Measurements from ENCODE around the gene CACNG5. TPM values are rescaled to one million over a fixed set of nuclear protein-coding genes. Genes with fewer than 3 reads are reported as not detected.

CACNG5 gene
- total RNA-seq, 1 donor from 2014 or later: not detected

DNA sequence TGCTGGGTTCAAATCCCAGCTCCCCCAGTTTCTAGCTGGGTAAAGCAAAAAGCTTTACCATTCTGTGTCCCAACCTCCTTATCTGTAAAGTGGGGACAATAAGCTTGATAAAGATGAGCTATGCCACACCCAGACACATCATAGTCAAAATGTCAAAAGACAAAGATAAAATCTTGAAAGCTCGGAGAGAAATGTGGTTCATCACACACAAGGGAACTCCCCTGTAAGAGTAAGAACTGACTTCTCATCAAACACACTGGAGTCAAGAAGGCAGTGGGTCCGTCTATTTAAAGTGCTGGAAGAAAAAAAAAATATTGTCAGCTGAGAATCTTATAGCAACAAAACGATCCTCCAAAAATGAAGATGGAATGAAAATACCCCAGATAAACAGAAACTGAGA, 25.3 kb downstream of the CACNG5 start:
- Mint-ChIP-seq H3K36me3 (ENCODE audit: low read depth, unreplicated experiment) (no peaks in the 10 kb centered on the region), H3K27ac (ENCODE audit: unreplicated experiment) (no peak overlapping the region), H3K27me3 (ENCODE audit: unreplicated experiment) (peaks cover 2% of the 10 kb centered on the region), H3K4me3 (ENCODE audit: unreplicated experiment) (no peak overlapping the region), H3K4me1 (ENCODE audit: unreplicated experiment) (no peaks in the 10 kb centered on the region), H3K9me3 (ENCODE audit: unreplicated experiment) (no peaks in the 10 kb centered on the region)
- DNase-seq (ENCODE audit: low spot score): no peak
- TF ChIP-seq, protein P1, sequence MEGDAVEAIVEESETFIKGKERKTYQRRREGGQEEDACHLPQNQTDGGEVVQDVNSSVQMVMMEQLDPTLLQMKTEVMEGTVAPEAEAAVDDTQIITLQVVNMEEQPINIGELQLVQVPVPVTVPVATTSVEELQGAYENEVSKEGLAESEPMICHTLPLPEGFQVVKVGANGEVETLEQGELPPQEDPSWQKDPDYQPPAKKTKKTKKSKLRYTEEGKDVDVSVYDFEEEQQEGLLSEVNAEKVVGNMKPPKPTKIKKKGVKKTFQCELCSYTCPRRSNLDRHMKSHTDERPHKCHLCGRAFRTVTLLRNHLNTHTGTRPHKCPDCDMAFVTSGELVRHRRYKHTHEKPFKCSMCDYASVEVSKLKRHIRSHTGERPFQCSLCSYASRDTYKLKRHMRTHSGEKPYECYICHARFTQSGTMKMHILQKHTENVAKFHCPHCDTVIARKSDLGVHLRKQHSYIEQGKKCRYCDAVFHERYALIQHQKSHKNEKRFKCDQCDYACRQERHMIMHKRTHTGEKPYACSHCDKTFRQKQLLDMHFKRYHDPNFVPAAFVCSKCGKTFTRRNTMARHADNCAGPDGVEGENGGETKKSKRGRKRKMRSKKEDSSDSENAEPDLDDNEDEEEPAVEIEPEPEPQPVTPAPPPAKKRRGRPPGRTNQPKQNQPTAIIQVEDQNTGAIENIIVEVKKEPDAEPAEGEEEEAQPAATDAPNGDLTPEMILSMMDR (IDR thresholded peaks at IDR 0.05; ENCODE audit: unreplicated experiment): no peak

DNA sequence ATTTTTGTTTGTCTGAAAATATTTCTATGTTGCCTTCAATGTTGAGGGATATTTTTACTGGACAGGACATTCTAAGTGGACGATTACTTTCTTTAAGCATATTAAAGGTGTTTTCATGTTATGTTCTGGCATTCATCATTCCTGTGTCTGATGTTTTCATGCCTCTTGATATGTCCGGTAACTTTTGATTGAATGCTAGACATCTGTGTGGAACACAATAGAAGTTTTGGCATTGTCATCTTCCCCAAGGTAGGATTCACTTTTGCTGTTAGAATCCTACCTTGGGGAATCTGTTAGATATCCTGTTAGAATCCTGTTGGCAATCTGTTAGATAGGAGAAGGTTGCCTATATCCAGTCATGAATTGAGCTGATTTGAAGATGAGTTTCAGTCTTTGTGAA, 28.9 kb downstream of the CACNG5 start:
- no peaks in the 10 kb centered on the region for H3K4me1 Mint-ChIP-seq (ENCODE audit: unreplicated experiment)
- peaks cover 2% of the 10 kb centered on the region for H3K27me3 Mint-ChIP-seq (ENCODE audit: unreplicated experiment)
- no peak for DNase-seq (ENCODE audit: low spot score)
- H3K36me3 Mint-ChIP-seq (ENCODE audit: low read depth, unreplicated experiment): no peaks in the 10 kb centered on the region
- no peak overlapping the region for H3K4me3 Mint-ChIP-seq (ENCODE audit: unreplicated experiment)
- no peak overlapping the region for H3K27ac Mint-ChIP-seq (ENCODE audit: unreplicated experiment)
- TF ChIP-seq, protein P1 (IDR thresholded peaks at IDR 0.05; ENCODE audit: unreplicated experiment): no peak
- H3K9me3 Mint-ChIP-seq (ENCODE audit: unreplicated experiment): no peaks in the 10 kb centered on the region

DNA sequence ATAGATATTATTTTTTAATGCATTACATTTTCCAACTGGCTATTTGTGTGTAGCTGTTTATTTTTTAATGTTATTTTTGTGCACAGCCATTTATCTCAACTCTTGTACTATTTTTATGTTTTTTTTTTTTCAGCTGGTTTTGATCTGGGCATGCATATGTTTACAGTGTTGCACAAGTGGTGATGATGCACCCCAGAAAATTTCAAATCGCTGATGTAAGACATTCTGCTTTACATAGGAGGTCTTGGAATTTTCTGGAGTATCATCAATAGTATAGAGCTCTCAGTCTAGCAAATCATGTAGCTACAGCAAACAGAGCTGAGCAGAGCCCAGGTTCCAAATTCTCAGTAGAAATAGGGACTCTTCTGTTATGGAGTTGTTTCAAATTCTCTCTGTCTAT, 30.2 kb downstream of the CACNG5 start:
- TF ChIP-seq, protein P1 (IDR thresholded peaks at IDR 0.05; ENCODE audit: unreplicated experiment): no peak
- no peak for DNase-seq (ENCODE audit: low spot score)
- Mint-ChIP-seq H3K4me1 (ENCODE audit: unreplicated experiment) (no peaks in the 10 kb centered on the region), H3K27me3 (ENCODE audit: unreplicated experiment) (peaks cover 2% of the 10 kb centered on the region), H3K36me3 (ENCODE audit: low read depth, unreplicated experiment) (no peaks in the 10 kb centered on the region), H3K27ac (ENCODE audit: unreplicated experiment) (no peak overlapping the region), H3K9me3 (ENCODE audit: unreplicated experiment) (no peaks in the 10 kb centered on the region), H3K4me3 (ENCODE audit: unreplicated experiment) (no peak overlapping the region)

DNA sequence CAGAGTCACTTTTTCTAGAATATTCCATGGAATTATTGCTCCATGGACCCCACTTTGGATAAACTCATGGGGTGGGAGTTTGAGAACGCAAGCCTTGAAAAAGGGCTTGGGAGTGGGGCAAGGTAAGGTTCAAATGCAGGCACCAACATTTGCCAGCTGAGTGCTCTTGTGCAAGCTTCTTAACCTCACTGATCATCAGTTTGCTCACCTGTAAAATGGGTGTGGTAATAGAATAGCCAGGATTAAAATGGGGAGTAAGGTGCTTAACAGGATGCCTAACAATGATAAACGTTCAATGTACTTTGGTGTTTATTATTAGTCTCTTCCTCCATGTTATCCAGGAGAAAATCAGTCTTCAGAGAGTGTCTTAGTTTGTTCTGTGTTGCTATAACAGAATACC, 39.0 kb downstream of the CACNG5 start:
- H3K27ac Mint-ChIP-seq (ENCODE audit: unreplicated experiment): no peak overlapping the region
- TF ChIP-seq, protein P1 (IDR thresholded peaks at IDR 0.05; ENCODE audit: unreplicated experiment): no peak
- no peak for DNase-seq (ENCODE audit: low spot score)
- H3K4me1 Mint-ChIP-seq (ENCODE audit: unreplicated experiment): no peaks in the 10 kb centered on the region
- H3K9me3 Mint-ChIP-seq (ENCODE audit: unreplicated experiment): peaks cover 3% of the 10 kb centered on the region
- no peak overlapping the region for H3K4me3 Mint-ChIP-seq (ENCODE audit: unreplicated experiment)
- H3K36me3 Mint-ChIP-seq (ENCODE audit: low read depth, unreplicated experiment): peaks cover 3% of the 10 kb centered on the region
- no peaks in the 10 kb centered on the region for H3K27me3 Mint-ChIP-seq (ENCODE audit: unreplicated experiment)

DNA sequence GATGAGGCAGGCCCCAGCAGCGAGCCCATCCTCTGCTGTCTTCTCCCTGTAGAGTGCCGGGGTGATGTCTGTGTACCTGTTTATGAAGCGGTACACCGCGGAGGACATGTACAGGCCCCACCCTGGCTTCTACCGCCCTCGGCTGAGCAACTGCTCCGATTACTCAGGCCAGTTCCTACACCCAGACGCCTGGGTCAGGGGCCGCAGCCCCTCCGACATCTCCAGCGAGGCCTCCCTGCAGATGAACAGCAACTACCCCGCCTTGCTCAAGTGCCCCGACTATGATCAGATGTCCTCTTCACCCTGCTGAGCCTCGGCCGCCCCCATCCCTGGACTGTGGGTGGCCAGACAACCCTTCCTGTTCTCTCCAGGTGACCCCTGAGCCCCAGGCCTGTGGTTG, 50.0 kb downstream of the CACNG5 start:
- Mint-ChIP-seq H3K27me3 (ENCODE audit: unreplicated experiment) (peaks cover 9% of the 10 kb centered on the region), H3K36me3 (ENCODE audit: low read depth, unreplicated experiment) (no peaks in the 10 kb centered on the region), H3K4me3 (ENCODE audit: unreplicated experiment) (no peak overlapping the region), H3K4me1 (ENCODE audit: unreplicated experiment) (no peaks in the 10 kb centered on the region), H3K9me3 (ENCODE audit: unreplicated experiment) (peaks cover 15% of the 10 kb centered on the region), H3K27ac (ENCODE audit: unreplicated experiment) (no peak overlapping the region)
- TF ChIP-seq, protein P1 (IDR thresholded peaks at IDR 0.05; ENCODE audit: unreplicated experiment): no peak
- DNase-seq (ENCODE audit: low spot score): no peak

Measured in endothelial cell (in vitro differentiated cells).